Heart left ventricle (tissue), 16 donors: ENCODE results near the gene TMEM232. TPM values are rescaled to one million over a fixed set of nuclear protein-coding genes. Genes with fewer than 3 reads are reported as not detected.
A peak's percentile ranks its signal among the peaks of the same experiment; 100 is the strongest.

Source experiments
- ATAC-seq, 4 donors: fragments of 200-7000 bp; cut with Tn5 transposase; one replicate each; pipeline ENCODE4 v1.9.1; 2020 to 2022; ENCODE audit warnings: moderate library complexity in 4 of 4, mild to moderate bottlenecking in 3 of 4, moderate number of reproducible peaks in 1 of 4
- DNase-seq, 5 donors: peaks; one replicate each; pipeline ENCODE4 v3.0.0-alpha.2; 2020
- H3K27ac ChIP-seq, 12 donors: fragments of 200-600 bp; sonication (generic) in 4 of 12; one replicate each; pipeline versions ENCODE4 v1.5.0 to v1.8.0; 2016 to 2022; ENCODE audit warnings: mild to moderate bottlenecking in 2 of 12
- H3K27me3 ChIP-seq, 9 donors: fragments of 200-600 bp; sonication (generic) in 2 of 9; one replicate each; pipeline versions ENCODE4 v1.5.1 to v1.8.0; 2016 to 2022; ENCODE audit warnings: mild to moderate bottlenecking in 3 of 9
- H3K36me3 ChIP-seq, 9 donors: fragments of 200-600 bp; sonication (generic) in 2 of 9; one replicate each; pipeline versions ENCODE4 v1.5.0 to v1.8.0; 2018 to 2022; ENCODE audit warnings: mild to moderate bottlenecking in 2 of 9
- H3K4me1 ChIP-seq, 12 donors: fragments of 200-600 bp; sonication (generic) in 4 of 12; one replicate each; pipeline versions ENCODE4 v1.5.0 to v1.8.0; 2016 to 2022; ENCODE audit warnings: mild to moderate bottlenecking in 3 of 12
- H3K4me3 ChIP-seq, 12 donors: fragments of 200-600 bp; sonication (generic) in 4 of 12; one replicate each; pipeline versions ENCODE4 v1.5.0 to v1.8.0; 2017 to 2022; ENCODE audit warnings: mild to moderate bottlenecking in 9 of 12, moderate library complexity in 4 of 12
- H3K9me3 ChIP-seq, 12 donors: fragments of 200-600 bp; sonication (generic) in 4 of 12; one replicate each; pipeline versions ENCODE4 v1.5.0 to v1.8.0; 2016 to 2022; ENCODE audit warnings: mild to moderate bottlenecking in 1 of 12
- POLR2A ChIP-seq, 2 donors: fragments of 450-650 bp; IDR thresholded peaks; one replicate each; pipeline ENCODE4 v1.6.1; 2017; ENCODE audit warnings: antibody characterized with exemption in 2 of 2, mild to moderate bottlenecking in 2 of 2, moderate library complexity in 2 of 2
- WGBS, 4 donors: extraction: QIAGEN DNeasy Blood & Tissue Kit in 2 of 4; methylation state at CpG; one replicate each; pipeline versions ENCODE4 v1.1.5 to v1.1.7; 2013 to 2018; 5-methylcytosine and 5-hydroxymethylcytosine counted together
- intact Hi-C, 10 donors: fragments of 100-400 bp; cut with DNase I; formaldehyde crosslinking; loops; one replicate each; pipeline versions ENCODE4 v1.11.1 to v1.14.2; 2022
- polyA plus RNA-seq, 2 donors: library from polyadenylated mRNA; stranded (reverse); fragments of 200-250 nt; gene quantifications; one replicate each; pipeline ENCODE4 v1.2.3, GENCODE V29; 2013
- total RNA-seq, 9 donors: library from RNA; depleted of rRNA in 2 of 9; stranded (reverse); fragments of >200 nt in 2 of 9; fragmentation: NEBNext Ultra II Directional in 3 of 9; extraction: Animal tissue kit (Norgen Biotek cat#: 25700) in 3 of 9; gene quantifications; one replicate each; pipeline versions ENCODE4 v1.1.0 to v1.2.4, GENCODE V29; 2016 to 2023
- TF ChIP-seq, protein P1 (sequence below), 12 donors: fragments of 200-600 bp; sonication (generic) in 4 of 12; IDR thresholded peaks; one replicate each; pipeline versions ENCODE4 v1.5.0 to v1.8.0; 2018 to 2022; ENCODE audit warnings: antibody characterized with exemption in 12 of 12, mild to moderate bottlenecking in 5 of 12
- donor health status: ischemic (EF 13 %, LVEDD 7.1; RV severe dilation, severe dysfunction).
- donor health status: healthy with polysubstance abuse.
- donor health status: DM: no; HTN: yes; CAD: no.
- donor health status: DM: no; HTN: no; CAD: no.
- donor health status: ischemic (EF 25% LVEDD 6.9; RV normal size, moderate dysfunction).
- donor health status: ischemic (EF 25% LVEDD 5.7; RV mildly dilated, moderate dysfunction).
- donor health status: healthy.
- donor health status: DM: yes; HTN: yes; CAD: no.
- donor health status: ischemic (EF 35%, LVEDD 5.7; RV mildly dilated, moderate dysfunction).
- donor health status: nonischemic (EF 11% LVEDD 7.7; RV severe dilation, severe dysfunction).
- donor health status: DM: yes; HTN: yes; CAD: no.
- donor health status: PGD.
- donor health status: ischemic (EF 29% LVEDD 5.4; RV normal size, mild dysfunction).
- donor health status: nonischemic (EF 23%, LVEDD 6.1; RV moderate dilation, normal function).

Gene TMEM232
- total and polyA plus RNA-seq, 11 donors: 0.30 to 5.6 (median 2.5) TPM; not detected in 1

DNA sequence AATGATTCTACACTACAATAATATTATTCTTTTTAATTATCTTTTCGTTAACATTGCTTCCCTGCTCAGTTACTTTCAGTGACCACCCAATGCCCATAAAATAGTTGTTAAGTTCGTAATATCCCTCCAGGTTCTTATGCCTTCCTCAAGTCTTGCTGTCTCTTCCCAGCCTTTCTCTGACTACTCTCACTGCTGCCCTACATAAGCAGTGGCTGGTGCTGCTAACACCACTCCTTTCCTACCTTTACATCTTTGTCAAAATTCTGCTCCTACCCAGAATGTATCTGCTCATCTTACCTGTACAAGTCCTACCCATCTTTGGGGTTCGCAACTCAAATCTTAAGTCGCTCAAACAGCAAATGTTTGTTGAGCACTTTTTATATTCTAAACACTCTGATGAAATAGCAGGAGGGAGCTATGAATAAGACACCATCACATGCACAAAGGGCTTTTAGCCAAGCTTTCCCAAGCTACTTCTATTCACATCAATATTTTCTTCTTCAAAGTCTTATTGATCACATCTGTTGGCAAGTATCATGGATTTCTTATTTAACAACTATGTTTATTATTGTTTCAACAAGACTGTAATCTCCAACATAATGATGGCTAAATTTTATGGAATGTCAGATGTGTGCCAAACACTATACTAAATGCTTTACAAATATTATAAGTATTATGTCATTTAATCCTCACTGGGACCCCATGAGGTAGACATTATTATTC is 41.8 kb upstream of the TMEM232 start:
- Histone ChIP-seq H3K4me3 (no peak overlapping the region), H3K4me1 (no peaks in the 10 kb centered on the region)
- ATAC-seq: no peak

DNA sequence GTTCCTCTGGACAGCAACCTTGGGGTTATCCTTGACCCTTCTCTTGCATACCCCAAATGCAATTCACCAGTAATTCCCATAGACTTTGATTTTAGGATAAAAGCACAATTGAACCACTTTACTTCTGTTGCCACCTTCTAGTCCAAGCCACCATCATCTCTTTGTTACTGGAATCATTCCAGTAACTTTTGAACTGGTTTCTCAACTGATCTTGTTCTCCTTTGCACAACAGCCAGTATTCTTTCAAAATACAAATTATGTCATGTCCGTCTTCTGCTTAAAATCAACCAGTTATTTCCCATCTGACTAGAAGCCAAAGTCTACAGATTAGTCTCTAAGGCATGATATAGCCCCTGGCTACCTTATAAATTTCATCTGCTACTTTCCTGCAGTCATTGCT is 33.7 kb upstream of the TMEM232 start:
- 83 to 95% (median 90%) methylated on average over 1 of the region's 1 CpG for WGBS, 4 donors
- ATAC-seq (no peak), DNase-seq (no peak)
- intact Hi-C loops: loop anchor here in 1 of 10 donors (2.0 kb wide), 1 partner anchor 305 kb away; no protein-coding TSS in a partner anchor
- H3K9me3 ChIP-seq: no peaks in the 10 kb centered on the region
- H3K27ac ChIP-seq: no peak overlapping the region
- no peaks in the 10 kb centered on the region for H3K4me1 ChIP-seq
- no peak overlapping the region for H3K4me3 ChIP-seq
- H3K36me3 ChIP-seq: peaks cover 0 to 93% (median 85%) of the 10 kb centered on the region in 9 donors
- H3K27me3 ChIP-seq: no peaks in the 10 kb centered on the region
- no peak for TF ChIP-seq POLR2A (IDR thresholded peaks at IDR 0.05)
- TF ChIP-seq, protein P1, sequence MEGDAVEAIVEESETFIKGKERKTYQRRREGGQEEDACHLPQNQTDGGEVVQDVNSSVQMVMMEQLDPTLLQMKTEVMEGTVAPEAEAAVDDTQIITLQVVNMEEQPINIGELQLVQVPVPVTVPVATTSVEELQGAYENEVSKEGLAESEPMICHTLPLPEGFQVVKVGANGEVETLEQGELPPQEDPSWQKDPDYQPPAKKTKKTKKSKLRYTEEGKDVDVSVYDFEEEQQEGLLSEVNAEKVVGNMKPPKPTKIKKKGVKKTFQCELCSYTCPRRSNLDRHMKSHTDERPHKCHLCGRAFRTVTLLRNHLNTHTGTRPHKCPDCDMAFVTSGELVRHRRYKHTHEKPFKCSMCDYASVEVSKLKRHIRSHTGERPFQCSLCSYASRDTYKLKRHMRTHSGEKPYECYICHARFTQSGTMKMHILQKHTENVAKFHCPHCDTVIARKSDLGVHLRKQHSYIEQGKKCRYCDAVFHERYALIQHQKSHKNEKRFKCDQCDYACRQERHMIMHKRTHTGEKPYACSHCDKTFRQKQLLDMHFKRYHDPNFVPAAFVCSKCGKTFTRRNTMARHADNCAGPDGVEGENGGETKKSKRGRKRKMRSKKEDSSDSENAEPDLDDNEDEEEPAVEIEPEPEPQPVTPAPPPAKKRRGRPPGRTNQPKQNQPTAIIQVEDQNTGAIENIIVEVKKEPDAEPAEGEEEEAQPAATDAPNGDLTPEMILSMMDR (IDR thresholded peaks at IDR 0.05): no peak

More for the DNA sequence above, 41.8 kb upstream of the TMEM232 start:
- DNase-seq: no peak
- H3K27me3 ChIP-seq: no peaks in the 10 kb centered on the region
- no peaks in the 10 kb centered on the region for H3K9me3 ChIP-seq
- H3K36me3 ChIP-seq: peaks cover 0 to 13% (median 5%) of the 10 kb centered on the region in 9 donors
- H3K27ac ChIP-seq: no peak overlapping the region
- TF ChIP-seq, protein P1 (IDR thresholded peaks at IDR 0.05): no peak
- TF ChIP-seq POLR2A (IDR thresholded peaks at IDR 0.05): no peak
- intact Hi-C loops: no loop called here
- WGBS, 4 donors: 76 to 81% (median 79%) methylated on average over 4 of the region's 4 CpGs

GRCh38 chr5:110757118-110757729 is 30.8 kb upstream of the TMEM232 start:
- intact Hi-C loops: loop anchor here (2.0 to 10.0 kb wide), 7 partner anchors 305 to 338 kb away; partner anchors contain the start of genes WDR36 (in 5 of the 10) and TSLP (in 4 of the 10)
- 52 to 55% (median 54%) methylated on average over 4 of the region's 4 CpGs for WGBS, 4 donors
- H3K4me1 ChIP-seq: no peaks in the 10 kb centered on the region
- peaks cover 0 to 96% (median 76%) of the 10 kb centered on the region in 9 donors for H3K36me3 ChIP-seq
- H3K27me3 ChIP-seq: no peaks in the 10 kb centered on the region
- DNase-seq (no peak), ATAC-seq (no peak)
- H3K4me3 ChIP-seq: no peak overlapping the region
- no peak overlapping the region for H3K27ac ChIP-seq
- TF ChIP-seq, protein P1 (IDR thresholded peaks at IDR 0.05): peak; percentile 60 to 80 (median 71)
- no peak for TF ChIP-seq POLR2A (IDR thresholded peaks at IDR 0.05)
- H3K9me3 ChIP-seq: no peaks in the 10 kb centered on the region

DNA sequence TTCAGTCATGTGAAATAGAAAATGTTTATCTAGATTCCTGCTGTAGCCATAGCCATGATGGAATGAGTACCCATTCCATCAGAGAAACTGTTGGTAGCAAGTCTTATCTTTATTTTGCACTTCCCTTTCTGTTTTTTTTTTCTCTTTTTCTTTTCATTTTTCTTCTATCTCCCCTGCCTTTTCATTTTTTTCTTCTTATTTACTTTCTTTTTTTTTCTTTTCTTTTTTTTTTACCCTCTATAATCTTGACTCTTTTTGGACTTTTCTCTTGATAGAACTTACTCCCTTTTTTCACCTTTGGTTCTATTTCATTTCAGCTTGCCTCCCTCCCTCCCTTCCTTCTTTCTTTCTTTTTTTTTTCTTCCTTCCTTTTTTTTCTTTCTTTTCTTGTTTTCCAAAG is 27.7 kb upstream of the TMEM232 start:
- DNase-seq (no peak), ATAC-seq (no peak)
- Histone ChIP-seq H3K4me1 (no peaks in the 10 kb centered on the region), H3K27me3 (no peaks in the 10 kb centered on the region), H3K4me3 (no peak overlapping the region), H3K9me3 (no peaks in the 10 kb centered on the region), H3K36me3 (peaks cover 0 to 94% (median 64%) of the 10 kb centered on the region in 9 donors), H3K27ac (no peak overlapping the region)
- no peak for TF ChIP-seq POLR2A (IDR thresholded peaks at IDR 0.05)
- intact Hi-C loops: loop anchor here in 7 of 10 donors (5.0 to 10.0 kb wide), 4 partner anchors 311 to 341 kb away; partner anchors contain the start of genes WDR36 (in 4 of the 7) and TSLP (in 1 of the 7)
